HG03571 (cell line): ENCODE data around the gene CCDC73.
"Not testable (repeated sequence)": the region's sequence is repeated elsewhere in the genome, so short reads cannot be mapped to it uniquely, and the experiment has no call there.

Experiments used
- ATAC-seq: cut with Tn5 transposase; IDR thresholded peaks from one replicate; pipeline ENCODE4 v1.9.1; 2021; ENCODE audit not compliant: unreplicated experiment

The CCDC73 gene

GRCh38 chr11:32597921-32598320 is 196.5 kb downstream of the CCDC73 start:
- no peak for ATAC-seq

- not testable (repeated sequence) for ATAC-seq
Measured at GRCh38 chr11:32596114-32596513, 198.3 kb downstream of the CCDC73 start.

GRCh38 chr11:32594272-32594671 is 200.2 kb downstream of the CCDC73 start:
- no peak for ATAC-seq

- no peak for ATAC-seq
Measured at GRCh38 chr11:32586576-32587190, 207.8 kb downstream of the CCDC73 start.

GRCh38 chr11:32584921-32585320 is 209.5 kb downstream of the CCDC73 start:
- no peak for ATAC-seq

- peak; percentile 96 for ATAC-seq
Measured at GRCh38 chr11:32583459-32584271, 210.8 kb downstream of the CCDC73 start, which contains the start of gene EIF3M. Gene EIF3M (plus strand): TSS chr11:32583831. CDS start chr11:32583888, 57 bp downstream.

GRCh38 chr11:32581556-32581955 is 212.9 kb downstream of the CCDC73 start:
- no peak for ATAC-seq

GRCh38 chr11:32580967-32581366 is 213.5 kb downstream of the CCDC73 start:
- no peak for ATAC-seq

GRCh38 chr11:32576456-32576855 is 218.0 kb downstream of the CCDC73 start:
- no peak for ATAC-seq

- ATAC-seq = no peak
Measured at GRCh38 chr11:32575070-32575469, 219.4 kb downstream of the CCDC73 start.

- no peak for ATAC-seq
Measured at GRCh38 chr11:32574421-32574820, 220.0 kb downstream of the CCDC73 start.

GRCh38 chr11:32573228-32573627 is 221.2 kb downstream of the CCDC73 start:
- ATAC-seq = no peak

GRCh38 chr11:32571039-32571438 is 223.4 kb downstream of the CCDC73 start:
- no peak for ATAC-seq

GRCh38 chr11:32569313-32569881 is 225.1 kb downstream of the CCDC73 start:
- no peak for ATAC-seq

- ATAC-seq = no peak
Measured at GRCh38 chr11:32567154-32567553, 227.3 kb downstream of the CCDC73 start.

- ATAC-seq = no peak
Measured at GRCh38 chr11:32566517-32566916, 227.9 kb downstream of the CCDC73 start.

GRCh38 chr11:32563600-32563959 is 230.9 kb downstream of the CCDC73 start:
- ATAC-seq = no peak

- no peak for ATAC-seq
Measured at GRCh38 chr11:32562839-32563599, 231.4 kb downstream of the CCDC73 start.

- ATAC-seq = no peak
Measured at GRCh38 chr11:32561835-32562234, 232.6 kb downstream of the CCDC73 start.

GRCh38 chr11:32555895-32556294 is 238.6 kb downstream of the CCDC73 start:
- ATAC-seq = no peak

GRCh38 chr11:32555091-32555490 is 239.4 kb downstream of the CCDC73 start:
- ATAC-seq = no peak
